GM08714 (cell line): Measurements from ENCODE around the gene PKN1.
A peak's percentile ranks its signal among the peaks of the same experiment; 100 is the strongest.

Experiments used
- H3K4me3 ChIP-seq: fragments of 200-500 bp; sonication (Bioruptor generic); 2 replicates; pipeline ENCODE4 v1.5.1; 2014; ENCODE audit warnings: mild to moderate bottlenecking, low read length, inconsistent platforms
- ZNF274 ChIP-seq: IDR thresholded peaks from 2 replicates; pipeline ENCODE4 v1.6.1; 2012; ENCODE audit warnings: mild to moderate bottlenecking, low read depth, low read length

The PKN1 gene

DNA sequence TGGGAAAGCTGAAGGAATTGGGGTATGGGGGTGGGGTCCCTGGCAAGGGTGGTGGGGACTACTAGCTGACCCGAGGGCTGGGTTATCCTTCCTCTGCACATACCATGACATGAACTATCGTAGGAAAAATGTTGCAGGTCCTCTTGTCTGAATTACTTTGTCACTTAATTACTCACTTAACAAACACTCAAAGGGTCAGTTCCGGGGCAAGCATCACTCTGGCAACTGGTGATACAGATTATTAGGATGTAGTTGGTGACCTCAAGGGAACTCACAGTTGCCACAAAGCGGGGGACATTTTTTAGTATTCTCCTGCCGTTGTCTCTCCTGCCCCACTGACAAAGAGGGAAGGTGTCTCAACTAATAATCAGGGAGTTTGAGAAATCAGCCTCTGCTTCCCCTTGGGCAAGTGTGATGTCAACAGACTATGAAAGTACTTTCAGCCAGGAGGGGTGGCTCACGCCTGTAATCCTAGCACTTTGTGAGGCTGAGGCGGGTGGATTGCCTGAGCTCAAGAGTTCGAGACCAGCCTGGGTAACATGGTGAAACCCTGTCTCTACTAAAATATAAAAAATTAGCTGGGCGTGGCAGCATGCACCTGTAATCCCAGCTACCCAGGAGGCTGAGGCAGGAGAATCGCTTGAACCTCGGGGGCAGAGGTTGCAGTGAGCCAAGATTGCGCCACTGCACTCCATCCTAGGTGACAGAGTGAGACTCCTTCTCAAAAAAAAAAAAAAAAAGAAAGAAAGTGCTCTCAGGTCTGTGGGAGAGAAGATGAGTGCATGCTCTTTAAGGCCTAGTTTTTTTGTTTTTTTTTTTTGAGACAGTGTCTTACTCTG is 74.8 kb downstream of the PKN1 start:
- no peak for TF ChIP-seq ZNF274
- H3K4me3 ChIP-seq, result no peak overlapping the region

DNA sequence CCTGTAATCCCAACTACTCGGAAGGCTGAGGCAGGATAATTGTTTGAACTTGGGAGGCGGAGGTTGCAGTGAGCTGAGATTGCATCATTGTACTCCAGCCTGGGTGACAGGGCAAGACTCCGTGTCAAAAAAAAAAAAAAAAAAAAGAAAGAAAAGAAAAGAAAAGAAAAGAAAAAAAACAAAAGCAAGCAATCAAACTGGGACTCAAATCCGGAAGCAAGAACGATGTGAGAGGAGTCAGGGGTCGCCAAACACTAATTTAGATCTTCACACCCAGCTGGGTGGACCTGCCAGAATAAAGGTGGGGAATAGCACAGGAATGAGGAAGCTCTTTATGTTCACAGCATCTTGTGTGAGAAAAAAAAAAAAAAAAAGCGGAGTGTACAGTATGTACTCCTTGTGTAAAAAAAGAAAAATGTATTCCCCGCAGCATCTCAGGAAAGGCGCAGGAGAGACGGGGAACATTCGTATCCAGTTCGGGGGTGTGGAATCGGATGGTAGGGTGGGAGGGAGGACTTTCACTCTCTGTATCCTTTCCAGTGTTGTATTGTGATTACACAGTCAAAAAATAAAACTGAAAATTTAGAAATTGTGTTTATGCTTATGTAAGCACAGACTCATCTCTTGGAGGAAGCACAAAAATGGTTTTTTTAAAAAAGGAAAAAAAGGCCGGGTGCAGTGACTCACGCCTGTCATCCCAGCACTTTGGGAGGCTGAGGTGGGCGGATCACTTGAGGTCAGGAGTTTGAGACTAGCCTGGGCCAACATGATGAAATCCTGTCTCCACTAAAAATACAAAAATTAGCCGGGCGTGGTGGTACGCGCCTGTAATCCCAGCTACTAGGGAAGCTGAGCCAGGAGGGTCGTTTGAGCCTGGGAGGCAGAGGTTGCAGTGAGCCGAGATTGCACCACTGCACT is 77.5 kb downstream of the PKN1 start:
- no peak for TF ChIP-seq ZNF274
- H3K4me3 ChIP-seq, result no peak overlapping the region

DNA sequence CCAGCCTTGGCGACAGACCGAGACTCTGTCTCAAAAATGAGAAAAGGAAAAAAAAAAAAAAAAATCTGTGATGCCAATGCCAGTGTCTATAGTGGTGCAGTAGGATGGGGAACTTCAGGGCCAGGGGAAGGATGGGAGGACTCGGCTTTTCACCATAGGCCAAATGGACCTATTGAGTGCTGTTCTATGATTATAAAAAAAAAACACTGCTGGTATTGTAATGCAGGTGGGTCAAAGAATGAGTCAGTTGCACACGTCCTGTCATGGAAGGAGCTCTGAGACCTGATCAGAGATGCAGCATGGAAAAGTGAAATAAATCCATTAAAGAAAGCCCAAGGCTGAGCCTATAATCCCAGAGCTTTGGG is 78.1 kb downstream of the PKN1 start:
- no peak overlapping the region for H3K4me3 ChIP-seq

GRCh38 chr19:14512406-14512961 is 79.4 kb downstream of the PKN1 start:
- H3K4me3 ChIP-seq, result no peak overlapping the region
- no peak for TF ChIP-seq ZNF274

More for the DNA sequence above, 78.1 kb downstream of the PKN1 start:
- no peak for TF ChIP-seq ZNF274

DNA sequence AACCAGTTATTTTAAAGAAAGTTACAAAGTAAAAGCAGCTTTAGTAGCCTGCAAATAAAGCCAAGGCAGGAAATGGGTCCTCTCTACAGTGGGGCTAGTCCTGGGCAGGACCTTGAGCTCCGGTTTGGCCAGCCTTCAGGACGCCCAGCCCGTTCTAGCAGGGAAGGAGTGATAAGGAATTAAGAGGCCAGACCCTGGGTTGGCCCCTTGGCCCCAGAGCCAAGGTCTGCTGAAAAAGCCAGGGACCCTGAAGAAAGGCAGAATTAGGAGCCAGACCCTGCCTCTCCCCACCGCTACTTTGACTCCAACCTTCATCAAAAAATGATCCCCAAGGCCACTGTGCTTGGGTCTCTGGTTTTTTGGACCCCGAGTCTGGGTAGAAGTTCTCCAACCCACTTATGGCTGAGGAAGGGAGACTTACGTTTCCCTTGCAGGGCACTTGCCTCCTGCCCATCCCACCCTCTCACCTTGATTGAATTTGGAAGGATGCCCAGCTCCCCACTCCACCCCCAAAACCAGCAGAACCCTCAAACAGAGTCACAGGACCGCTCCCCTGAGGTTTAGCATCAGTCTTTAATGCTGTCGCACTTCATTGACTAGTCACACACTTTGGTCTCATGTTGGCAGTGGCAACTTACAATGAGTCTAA is 81.2 kb downstream of the PKN1 start:
- no peak for TF ChIP-seq ZNF274
- no peak overlapping the region for H3K4me3 ChIP-seq

GRCh38 chr19:14515501-14516047 is 82.5 kb downstream of the PKN1 start:
- no peak for TF ChIP-seq ZNF274
- H3K4me3 ChIP-seq, result no peak overlapping the region

GRCh38 chr19:14516048-14516534 is 83.0 kb downstream of the PKN1 start:
- peak overlapping the region; percentile 96; the same call in 1 of the 2 replicates for H3K4me3 ChIP-seq
- no peak for TF ChIP-seq ZNF274

- peak overlapping the region; percentile 96 for H3K4me3 ChIP-seq
- TF ChIP-seq ZNF274, result no peak
Measured at GRCh38 chr19:14516746-14517438, 83.8 kb downstream of the PKN1 start.

DNA sequence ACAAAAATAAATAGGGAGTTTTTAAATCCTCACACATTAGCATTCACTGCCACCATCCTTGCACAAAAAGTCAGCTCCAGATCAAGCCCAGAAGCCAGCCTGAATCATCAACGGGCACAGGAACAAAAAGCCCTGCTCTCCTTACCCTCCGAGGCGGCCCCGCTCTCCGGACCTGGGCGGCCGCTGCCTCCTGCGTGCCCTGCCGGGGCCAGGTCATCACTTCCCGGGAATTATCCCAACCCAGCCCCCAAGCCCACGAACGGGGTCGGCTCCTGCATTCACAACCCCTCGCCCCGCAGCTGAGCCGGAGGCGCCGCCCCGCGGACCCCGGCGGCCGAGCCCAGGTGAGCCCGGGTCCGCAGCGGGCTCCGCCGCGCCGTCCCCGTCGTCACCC is 84.3 kb downstream of the PKN1 start:
- H3K4me3 ChIP-seq, result peak overlapping the region; percentile 96

GRCh38 chr19:14517840-14518505 is 84.9 kb downstream of the PKN1 start, which contains the start of gene DNAJB1:
TSS of gene DNAJB1 (minus strand) at chr19:14518397. CDS start at chr19:14518349, 48 bp downstream.
- no peak for TF ChIP-seq ZNF274
- H3K4me3 ChIP-seq, result peak within 1 kb of the TSS; percentile 96

More for the DNA sequence above, 84.3 kb downstream of the PKN1 start:
- TF ChIP-seq ZNF274, result no peak

DNA sequence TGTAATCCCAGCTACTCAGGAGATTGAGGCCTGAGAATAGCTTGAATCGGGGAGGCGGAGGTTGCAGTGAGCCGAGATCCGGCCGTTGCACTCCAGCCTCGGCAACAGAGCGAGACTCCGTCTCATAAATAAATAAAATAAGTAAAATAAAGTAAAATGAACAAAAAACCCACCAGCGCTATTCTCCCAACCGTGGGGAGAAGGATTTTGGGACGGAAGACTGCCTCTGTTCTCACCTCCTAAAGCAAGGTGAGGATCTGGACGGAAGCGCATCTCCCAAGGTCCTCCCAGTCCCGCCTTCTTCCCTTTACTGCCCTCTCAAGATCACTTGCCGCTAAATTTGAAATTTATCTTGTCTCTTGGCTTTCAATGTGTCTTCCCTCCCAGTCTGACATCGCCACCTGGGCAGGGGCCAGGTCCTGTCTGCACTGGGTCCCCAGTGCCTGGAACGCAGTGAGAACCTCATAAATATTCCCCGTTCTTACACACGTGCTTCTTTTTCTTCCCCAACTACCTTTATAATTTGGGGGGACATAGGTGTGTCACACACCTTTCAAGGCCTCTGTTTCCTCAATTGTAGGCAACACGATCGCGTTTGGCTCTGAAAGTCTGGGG is 86.2 kb downstream of the PKN1 start:
- no peak for TF ChIP-seq ZNF274
- no peak overlapping the region; the same call in 1 of the 2 replicates for H3K4me3 ChIP-seq

DNA sequence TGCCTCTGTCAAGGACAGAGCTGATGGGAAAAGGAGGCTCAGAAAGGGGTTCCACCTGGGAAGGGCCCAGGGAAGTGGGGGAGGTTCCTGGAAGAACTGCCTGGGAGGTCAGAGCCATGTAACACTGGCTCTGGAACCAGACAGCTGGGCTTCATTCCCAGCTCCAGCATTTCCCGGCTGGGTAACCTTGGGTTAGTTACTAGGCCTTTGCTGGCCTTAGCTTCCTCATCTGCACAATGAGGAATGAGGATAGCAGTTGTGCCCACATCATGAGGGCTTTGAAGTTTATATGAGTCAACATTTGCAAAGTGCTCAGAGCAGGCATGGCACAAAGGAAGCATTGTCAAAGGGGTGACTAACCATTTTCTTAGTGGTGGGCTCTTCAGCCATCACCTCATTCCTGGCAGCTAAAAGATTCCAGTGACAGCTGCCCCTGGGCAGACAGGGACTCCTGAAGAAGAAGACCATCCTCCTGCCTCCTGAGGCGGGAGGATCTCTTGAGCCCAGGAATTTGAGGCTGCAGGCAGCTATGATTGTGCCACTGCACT is 86.8 kb downstream of the PKN1 start:
- TF ChIP-seq ZNF274, result no peak

More for the DNA sequence above, 86.8 kb downstream of the PKN1 start:
- no peak overlapping the region for H3K4me3 ChIP-seq
